Stomach smooth muscle (tissue), 2 donors: ENCODE data around the gene KLF16.

ENCODE experiments used
- H3K27ac ChIP-seq: one replicate; pipeline ENCODE4 v1.7.0; 2013; ENCODE audit warnings: mild to moderate bottlenecking, low read length, inconsistent platforms
- H3K27me3 ChIP-seq, 2 donors: one replicate each; pipeline ENCODE4 v1.7.0; 2013; ENCODE audit warnings: low read length in 2 of 2; ENCODE audit not compliant: insufficient read depth in 2 of 2, control insufficient read depth in 1 of 2
- H3K36me3 ChIP-seq, 2 donors: one replicate each; pipeline ENCODE4 v1.7.0; 2013; ENCODE audit warnings: low read length in 2 of 2; ENCODE audit not compliant: control insufficient read depth in 2 of 2, insufficient read depth in 2 of 2
- H3K4me1 ChIP-seq: one replicate; pipeline ENCODE4 v1.7.0; 2013; ENCODE audit warnings: low read length; ENCODE audit not compliant: control insufficient read depth, insufficient read depth
- H3K4me3 ChIP-seq, 2 donors: one replicate each; pipeline ENCODE4 v1.7.0; 2013; ENCODE audit warnings: low read length in 2 of 2
- H3K9ac ChIP-seq, 2 donors: one replicate each; pipeline ENCODE4 v1.7.0; 2013; ENCODE audit warnings: low read length in 2 of 2, mild to moderate bottlenecking in 1 of 2
- H3K9me3 ChIP-seq, 2 donors: one replicate each; pipeline ENCODE4 v1.7.0; 2013; ENCODE audit warnings: low read length in 2 of 2; ENCODE audit not compliant: control insufficient read depth in 2 of 2
- donor health status: healthy.
- donor health status: Pancreatic carcinoma.

The KLF16 gene

DNA sequence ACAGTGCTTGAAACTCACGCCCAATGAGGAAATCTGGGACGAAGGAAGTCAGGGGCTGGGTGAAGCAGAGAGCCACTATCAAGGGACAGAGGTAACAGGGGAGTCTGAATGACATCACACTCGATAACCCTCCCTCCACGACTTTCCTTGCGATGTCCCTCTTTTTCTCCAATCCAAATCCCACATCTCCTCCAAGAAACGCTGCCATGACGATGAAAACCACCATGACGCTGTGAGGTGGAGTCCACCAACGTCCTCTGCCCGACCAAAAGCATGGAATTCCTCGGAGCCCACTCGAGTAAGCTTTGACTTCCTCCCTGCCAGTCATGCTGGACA lies 16.1 kb downstream of the KLF16 start:
- Histone ChIP-seq H3K9ac (peak overlapping the region; percentile 74 to 84), H3K4me1 (peaks cover 55% of the 10 kb centered on the region), H3K36me3 (no peaks in the 10 kb centered on the region), H3K4me3 (peak overlapping the region; percentile 72 to 94), H3K27ac (no peak overlapping the region), H3K27me3 (peaks cover 5 to 6% of the 10 kb centered on the region in 2 donors), H3K9me3 (no peaks in the 10 kb centered on the region)

DNA sequence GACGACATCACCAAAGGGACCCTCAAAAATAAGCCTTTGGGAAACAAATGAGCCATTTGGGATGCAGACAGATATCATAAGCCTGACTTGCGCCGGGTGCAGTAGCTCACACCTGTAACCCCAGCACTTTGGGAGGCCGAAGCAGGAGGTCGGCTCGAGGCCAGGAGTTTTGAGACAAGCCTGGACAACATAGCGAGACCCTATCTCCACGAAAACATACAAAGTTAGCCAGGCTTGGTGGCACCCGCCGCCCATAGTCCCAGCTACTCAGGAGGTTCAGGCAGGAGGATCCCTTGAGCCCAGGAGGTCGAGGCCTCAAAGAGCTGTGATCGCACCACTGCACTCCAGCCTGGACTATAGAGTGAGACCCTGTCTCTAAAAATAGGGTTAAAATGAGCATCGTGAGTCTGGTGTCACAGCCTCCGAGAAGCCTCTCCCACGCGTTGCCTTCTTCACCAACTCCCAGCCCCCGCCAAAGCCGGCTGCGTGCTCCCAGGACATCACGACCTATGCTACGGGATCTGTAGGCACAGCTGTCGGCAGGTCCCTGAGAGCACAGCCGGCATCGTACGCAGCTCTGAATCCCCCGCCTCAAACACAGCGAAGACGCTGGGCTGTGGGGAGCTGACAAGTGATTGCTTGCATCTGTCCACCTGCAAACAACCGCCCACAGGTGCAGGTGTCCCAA lies 16.7 kb downstream of the KLF16 start:
- no peak overlapping the region for H3K27ac ChIP-seq

DNA sequence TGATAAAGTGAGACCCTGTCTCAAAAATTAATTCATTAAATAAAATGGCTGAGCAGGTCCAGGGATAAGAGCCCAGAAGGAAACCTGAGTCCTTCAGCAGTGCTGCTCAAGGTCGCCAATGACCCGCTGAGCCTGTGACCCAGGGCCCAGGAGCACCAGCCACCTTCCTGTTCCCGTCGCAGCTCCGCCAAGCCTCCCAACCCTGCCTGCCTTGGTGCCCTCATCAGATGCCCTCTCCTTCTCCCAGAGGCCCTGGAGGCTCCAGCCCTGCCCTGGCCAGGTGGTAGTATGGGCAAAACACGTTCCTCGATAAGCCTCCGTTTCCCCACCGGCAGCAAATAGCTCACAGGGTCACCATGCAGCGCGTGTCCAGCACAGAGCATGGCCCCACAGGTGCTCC lies 17.7 kb downstream of the KLF16 start:
- Histone ChIP-seq H3K36me3 (no peaks in the 10 kb centered on the region), H3K27ac (no peak overlapping the region), H3K27me3 (no peaks in the 10 kb centered on the region), H3K9ac (no peak overlapping the region), H3K9me3 (no peaks in the 10 kb centered on the region), H3K4me3 (no peak overlapping the region), H3K4me1 (peaks cover 56% of the 10 kb centered on the region)

More for the DNA sequence above, 16.7 kb downstream of the KLF16 start:
- H3K4me1 ChIP-seq: peaks cover 52% of the 10 kb centered on the region
- no peaks in the 10 kb centered on the region for H3K36me3 ChIP-seq
- H3K9ac ChIP-seq: peak overlapping the region; percentile 74 to 84
- H3K9me3 ChIP-seq: no peaks in the 10 kb centered on the region
- peak overlapping the region; percentile 72 to 94 for H3K4me3 ChIP-seq
- peaks cover 2 to 3% of the 10 kb centered on the region in 2 donors for H3K27me3 ChIP-seq

DNA sequence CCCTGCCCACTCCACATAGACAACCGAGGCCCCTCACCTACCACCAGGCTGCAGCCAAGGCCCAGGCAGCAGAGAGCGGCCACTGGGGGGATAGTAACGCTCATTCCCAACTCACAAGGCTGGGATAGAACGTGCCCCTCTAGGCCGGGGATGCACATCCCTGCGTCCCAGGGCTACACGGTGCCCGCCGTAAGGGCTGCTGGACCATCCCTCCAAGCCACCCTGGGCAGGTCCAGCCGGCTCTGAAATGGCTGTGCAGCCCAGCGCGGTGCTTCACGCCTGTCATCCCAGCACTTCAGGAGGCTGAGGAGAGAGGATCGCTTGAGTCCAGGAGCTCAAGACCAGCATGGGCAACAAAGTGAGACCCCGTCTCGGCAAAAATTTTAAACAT lies 18.3 kb downstream of the KLF16 start:
- no peak overlapping the region for H3K9ac ChIP-seq
- H3K27ac ChIP-seq: no peak overlapping the region
- H3K4me3 ChIP-seq: no peak overlapping the region
- H3K27me3 ChIP-seq: no peaks in the 10 kb centered on the region
- peaks cover 56% of the 10 kb centered on the region for H3K4me1 ChIP-seq
- H3K36me3 ChIP-seq: no peaks in the 10 kb centered on the region
- H3K9me3 ChIP-seq: no peaks in the 10 kb centered on the region

DNA sequence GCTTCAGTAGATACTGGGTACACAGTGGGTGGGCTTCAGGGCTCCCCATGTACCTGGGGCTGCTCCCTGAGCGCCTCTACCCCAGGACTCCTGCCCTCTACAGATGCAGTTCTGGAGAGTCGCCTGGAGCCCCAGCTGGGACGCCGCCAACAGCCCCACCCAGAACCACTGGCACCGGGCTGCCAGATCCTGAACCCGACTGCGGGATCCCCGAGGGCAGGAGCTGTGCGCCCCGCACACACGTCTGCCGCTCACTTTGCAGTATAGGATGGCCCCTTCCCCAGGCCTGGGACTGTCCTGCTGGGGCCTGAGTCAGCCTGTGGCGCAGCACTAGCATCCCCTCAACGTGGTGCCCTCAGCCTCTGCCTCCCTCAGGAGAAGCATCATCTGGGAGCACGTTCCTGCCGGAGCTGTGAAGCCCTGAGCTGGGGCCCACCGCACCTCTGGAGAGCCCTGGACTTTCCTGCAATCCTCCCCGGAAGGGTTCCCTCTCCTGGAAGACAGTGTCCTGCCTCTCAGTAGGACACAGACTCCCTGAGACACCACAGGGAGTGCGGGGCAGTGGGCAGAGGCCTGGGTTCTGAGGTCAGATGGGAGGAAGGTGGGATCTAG lies 18.8 kb downstream of the KLF16 start:
- H3K9ac ChIP-seq: peak overlapping the region in 1 of 2 donors; percentile 21
- H3K4me1 ChIP-seq: peaks cover 56% of the 10 kb centered on the region
- peaks cover 0 to 4% of the 10 kb centered on the region in 2 donors for H3K36me3 ChIP-seq
- H3K27me3 ChIP-seq: no peaks in the 10 kb centered on the region
- no peak overlapping the region for H3K4me3 ChIP-seq
- H3K27ac ChIP-seq: no peak overlapping the region
- no peaks in the 10 kb centered on the region for H3K9me3 ChIP-seq

DNA sequence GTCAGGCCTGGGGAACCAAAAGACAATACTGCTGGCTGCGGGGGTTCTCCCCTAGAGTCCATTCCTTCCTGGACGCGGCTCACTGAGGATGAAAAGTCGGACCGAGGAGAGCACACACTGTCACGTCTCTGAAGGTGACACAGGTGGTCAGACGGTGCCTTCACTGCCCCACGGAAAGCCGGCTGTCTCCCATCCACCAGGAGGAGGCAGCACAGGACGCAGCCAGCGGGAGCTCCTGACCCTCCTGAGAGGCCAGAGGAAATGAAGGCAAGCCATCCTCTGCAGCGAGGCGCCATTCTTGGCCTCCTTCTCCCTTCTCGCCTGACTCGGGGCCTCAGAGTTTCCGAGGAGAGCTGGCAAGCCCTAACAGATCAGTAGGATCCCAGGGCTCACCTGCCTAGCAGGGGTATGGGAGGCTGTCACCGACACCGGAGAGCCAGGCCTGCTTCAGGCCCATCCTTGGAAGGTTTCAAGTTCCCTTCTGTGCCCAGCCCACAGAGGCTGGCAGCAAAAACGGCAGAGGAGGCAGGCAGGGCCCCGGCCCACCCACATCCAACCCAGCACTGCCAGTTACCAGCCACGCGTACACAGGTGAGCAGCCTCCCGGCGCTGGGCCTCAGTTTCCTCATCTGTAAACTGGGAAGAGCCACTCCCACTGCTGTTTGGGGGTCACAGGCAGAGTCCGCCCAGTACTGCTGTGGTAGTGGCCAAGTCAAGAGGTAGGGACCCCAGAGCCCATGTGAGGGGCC lies 19.6 kb downstream of the KLF16 start:
- peaks cover 58% of the 10 kb centered on the region for H3K4me1 ChIP-seq
- no peaks in the 10 kb centered on the region for H3K27me3 ChIP-seq
- no peak overlapping the region for H3K9ac ChIP-seq
- no peaks in the 10 kb centered on the region for H3K9me3 ChIP-seq
- peaks cover 0 to 4% of the 10 kb centered on the region in 2 donors for H3K36me3 ChIP-seq
- H3K27ac ChIP-seq: no peak overlapping the region
- H3K4me3 ChIP-seq: no peak overlapping the region

DNA sequence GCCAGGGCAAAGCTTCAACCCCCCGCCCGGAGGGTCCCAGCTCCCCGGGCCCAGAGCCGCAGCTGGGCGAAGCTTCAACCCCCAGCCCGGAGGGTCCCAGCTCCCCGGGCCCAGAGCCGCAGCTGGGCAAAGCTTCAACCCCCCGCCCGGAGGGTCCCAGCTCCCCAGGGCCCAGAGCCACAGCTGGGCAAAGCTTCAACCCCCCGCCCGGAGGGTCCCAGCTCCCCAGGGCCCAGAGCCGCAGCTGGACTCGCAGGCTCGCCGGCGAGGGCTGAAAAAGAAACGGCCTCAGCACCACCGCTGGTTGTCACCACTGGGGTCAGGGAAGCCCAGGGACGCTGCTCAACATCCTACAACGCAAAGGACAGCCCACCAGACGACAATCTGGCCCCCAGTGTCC lies 20.3 kb downstream of the KLF16 start:
- no peaks in the 10 kb centered on the region for H3K27me3 ChIP-seq
- H3K36me3 ChIP-seq: peaks cover 0 to 7% of the 10 kb centered on the region in 2 donors
- no peak overlapping the region for H3K27ac ChIP-seq
- H3K4me1 ChIP-seq: peaks cover 58% of the 10 kb centered on the region
- H3K9me3 ChIP-seq: no peaks in the 10 kb centered on the region
- H3K4me3 ChIP-seq: no peak overlapping the region
- no peak overlapping the region for H3K9ac ChIP-seq

DNA sequence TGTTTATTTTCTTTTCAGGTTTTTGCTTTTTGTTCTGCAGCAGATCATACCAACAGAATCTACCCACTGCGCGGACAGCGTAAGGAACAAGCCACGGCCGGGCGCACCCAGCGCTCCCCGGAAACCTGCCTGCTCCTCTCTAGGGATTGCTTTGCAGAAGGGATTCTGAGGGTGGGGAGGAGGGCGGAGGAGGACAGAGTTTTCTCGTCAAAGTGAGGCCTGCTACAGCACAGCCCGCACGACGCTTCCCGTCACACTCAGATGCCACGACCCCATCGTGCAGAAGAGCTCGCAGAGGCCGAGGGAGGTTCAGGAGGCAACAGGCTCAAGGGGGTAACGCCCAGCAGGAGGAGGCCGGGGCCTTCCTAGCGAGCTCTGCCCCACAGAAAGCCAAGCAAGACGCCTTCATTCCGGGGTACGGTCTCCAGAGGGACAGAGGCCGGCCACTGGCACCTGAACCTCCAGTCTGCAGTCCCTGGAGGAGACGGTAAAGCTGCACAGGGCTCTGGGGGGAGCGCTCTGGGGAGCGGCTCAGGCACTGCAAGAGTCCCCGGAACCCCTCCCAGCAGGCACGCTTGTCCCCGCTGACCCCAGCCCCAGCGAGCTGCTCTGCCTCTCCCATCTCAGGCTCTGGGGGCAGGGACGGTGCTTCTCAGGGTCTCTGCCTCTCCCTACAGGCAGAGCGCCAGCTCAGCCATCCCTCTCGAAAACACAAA lies 22.0 kb downstream of the KLF16 start:
- Histone ChIP-seq H3K27me3 (no peaks in the 10 kb centered on the region), H3K4me3 (peak overlapping the region in 1 of 2 donors; percentile 22), H3K9me3 (no peaks in the 10 kb centered on the region), H3K36me3 (peaks cover 0 to 7% of the 10 kb centered on the region in 2 donors), H3K4me1 (peaks cover 57% of the 10 kb centered on the region), H3K27ac (no peak overlapping the region), H3K9ac (no peak overlapping the region)

DNA sequence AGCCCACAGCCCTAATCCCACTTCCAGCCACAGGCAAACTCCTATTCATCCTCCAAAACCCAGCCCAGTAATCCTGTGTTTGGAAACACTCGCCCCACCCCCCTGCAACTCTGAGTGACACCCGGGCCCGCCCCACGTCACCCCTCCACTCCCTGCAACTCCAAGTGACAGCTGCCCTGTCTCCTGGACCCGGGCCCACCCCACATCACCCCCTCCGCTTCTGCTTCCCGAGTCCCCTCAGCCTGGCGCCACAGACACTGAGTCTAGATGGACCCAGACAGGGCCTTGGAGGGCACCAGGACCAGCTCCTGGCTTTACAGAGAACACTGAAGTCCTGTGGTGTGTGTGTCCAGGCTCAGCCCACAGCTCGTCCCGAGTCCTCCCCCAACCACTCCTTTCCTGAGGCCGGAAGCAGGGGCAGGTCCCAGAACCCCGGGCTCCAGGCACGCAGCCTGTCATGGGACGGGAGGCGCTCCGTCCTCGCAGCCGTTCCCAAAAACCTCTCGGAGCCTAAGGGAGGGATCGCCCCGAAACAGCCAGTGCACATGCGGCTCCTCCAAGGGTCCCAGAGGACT lies 22.8 kb downstream of the KLF16 start:
- Histone ChIP-seq H3K4me1 (peaks cover 49% of the 10 kb centered on the region), H3K27me3 (no peaks in the 10 kb centered on the region), H3K9ac (no peak overlapping the region), H3K4me3 (peak overlapping the region in 1 of 2 donors; percentile 22), H3K27ac (no peak overlapping the region), H3K9me3 (no peaks in the 10 kb centered on the region), H3K36me3 (peaks cover 0 to 7% of the 10 kb centered on the region in 2 donors)
